GM19455 (cell line): ENCODE measurements around the gene PLXNB2.

Experiments used
- ATAC-seq: cut with Tn5 transposase; IDR thresholded peaks from one replicate; pipeline ENCODE4 v1.9.1; 2021; ENCODE audit not compliant: unreplicated experiment

Gene PLXNB2

DNA sequence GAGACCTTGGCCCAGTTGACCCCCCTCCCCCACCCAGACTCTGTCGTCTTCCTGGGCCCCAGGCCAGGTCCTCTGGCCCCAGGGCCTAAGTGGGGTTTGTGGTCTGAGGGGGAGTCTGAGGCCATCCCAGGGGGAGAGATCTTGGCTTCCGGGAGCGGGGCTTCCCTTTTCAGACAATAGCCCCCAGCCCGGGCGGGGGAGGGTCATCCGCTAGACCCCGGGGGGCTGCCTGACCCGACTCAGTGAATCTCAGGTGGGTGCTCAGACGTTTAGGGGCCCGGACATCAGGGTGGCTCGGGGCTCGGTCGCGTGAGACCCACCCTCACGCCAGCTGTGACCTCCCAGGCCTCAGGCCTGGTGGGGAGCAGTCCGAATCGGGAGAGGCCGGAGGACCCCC lies 37.9 kb downstream of the PLXNB2 start:
- no peak for ATAC-seq

DNA sequence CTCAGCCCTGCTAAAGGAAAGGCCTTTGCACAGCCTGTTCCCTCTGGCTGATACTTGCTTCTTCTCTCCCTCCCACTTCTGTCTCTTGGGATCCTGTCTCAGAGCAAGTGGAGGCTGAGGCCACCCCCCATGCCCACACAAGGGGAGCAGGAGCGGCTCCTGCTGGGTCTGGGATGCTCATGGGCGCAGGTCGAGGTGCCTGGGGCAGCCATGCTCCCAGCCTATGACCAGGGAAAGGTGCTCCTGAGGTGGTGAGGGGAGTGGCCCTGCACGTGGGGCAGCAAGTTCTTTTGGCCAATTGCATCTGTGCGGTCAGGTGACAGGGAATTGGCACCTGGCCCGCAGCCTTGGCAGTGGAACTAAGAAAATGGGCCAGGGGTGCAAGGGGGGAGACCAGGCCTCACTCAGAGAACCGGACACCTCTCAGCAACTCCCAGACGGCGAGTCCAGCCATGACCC lies 38.8 kb downstream of the PLXNB2 start:
- no peak for ATAC-seq

DNA sequence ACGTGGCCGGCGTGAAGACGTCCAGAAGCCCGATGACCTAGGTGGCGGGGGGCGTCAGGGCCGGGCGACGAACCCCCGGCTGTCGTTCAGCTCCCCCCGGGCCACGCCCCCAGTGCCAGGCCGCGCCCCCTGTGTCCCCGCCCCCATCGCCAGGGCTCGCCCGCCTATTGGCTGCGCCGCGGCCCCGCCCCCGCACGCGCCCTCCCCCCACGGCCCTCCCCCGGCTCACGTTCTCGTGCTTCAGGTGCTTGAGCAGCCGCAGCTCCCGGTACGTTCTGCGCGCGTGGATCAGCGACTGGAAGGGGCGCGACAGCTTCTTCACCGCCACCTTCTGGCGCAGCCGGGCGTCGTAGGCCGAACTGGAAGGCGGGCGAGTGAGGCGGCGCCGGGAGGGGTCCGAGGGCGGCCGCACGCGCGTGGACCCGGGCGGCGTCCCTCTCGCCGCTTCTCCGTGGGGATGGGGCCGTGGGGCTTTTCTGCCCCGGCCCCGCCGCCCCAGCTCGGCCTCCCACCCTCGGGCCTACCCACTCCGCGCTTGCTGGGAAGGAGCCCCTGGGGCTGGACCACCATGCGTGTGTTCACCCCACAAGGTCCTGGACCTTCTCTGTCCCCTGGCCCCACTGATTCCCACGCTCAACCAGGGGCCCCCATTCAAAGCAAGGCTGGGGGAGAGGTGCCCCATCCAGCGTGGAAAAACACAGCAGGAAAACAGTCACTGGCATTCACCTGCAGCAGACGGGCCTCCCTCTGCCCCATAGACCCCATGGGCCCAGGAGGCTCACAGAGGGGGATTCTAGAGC lies 39.7 kb downstream of the PLXNB2 start:
- no peak for ATAC-seq

DNA sequence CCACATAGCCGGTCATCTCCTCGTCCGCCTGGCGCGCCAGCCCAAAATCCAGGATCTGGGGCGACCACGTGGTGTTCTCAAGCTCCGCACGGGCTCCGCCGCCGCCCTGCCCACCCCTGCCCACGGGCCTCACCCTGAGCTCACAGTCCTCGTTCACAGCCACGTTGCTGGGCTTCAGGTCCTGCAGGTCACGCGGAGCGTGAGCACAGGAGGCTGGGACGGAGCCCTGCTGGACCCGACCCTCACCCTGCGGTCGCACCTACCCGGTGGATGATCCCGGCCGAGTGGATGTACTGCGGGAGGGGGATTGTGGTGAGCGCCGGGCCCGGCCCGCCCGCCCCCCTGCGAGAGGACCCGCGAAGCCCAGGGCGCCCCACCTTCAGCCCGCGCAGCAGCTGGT lies 40.5 kb downstream of the PLXNB2 start:
- ATAC-seq = no peak

DNA sequence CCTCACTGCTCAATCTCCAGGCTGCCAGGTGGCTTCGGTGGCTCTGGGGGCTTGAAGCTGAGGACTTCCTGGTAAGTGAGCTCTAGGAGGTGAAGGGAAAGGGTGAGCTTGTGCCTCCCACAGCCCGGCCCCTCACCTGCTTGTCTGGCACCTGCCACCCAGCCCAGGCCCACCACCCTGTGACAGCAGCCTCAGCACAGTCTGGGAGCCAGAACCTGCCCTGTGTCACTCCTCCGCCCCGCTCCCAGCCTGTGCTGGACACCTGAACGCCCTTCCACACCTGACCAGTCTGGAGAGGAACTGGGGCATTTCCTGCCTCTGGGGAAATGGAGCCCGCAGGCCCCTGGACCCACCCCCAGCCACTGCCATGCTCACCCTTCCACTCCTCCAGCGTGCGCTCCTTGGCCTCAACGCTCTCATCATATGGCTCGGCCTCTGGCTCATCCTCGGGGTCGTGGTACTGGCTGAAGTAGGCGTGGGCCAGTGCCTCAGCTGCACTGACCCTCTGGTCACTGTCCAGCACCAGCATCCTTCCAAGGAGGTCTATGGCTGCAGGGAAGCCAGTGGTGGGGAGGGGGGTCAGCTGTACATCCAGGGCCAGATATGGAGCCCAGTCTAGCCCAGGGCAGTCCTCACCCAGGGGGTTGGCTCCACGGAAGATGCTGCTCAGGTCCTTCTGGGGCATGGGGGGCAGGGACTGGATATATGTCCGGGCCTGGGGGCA lies 42.3 kb downstream of the PLXNB2 start:
- ATAC-seq = no peak

DNA sequence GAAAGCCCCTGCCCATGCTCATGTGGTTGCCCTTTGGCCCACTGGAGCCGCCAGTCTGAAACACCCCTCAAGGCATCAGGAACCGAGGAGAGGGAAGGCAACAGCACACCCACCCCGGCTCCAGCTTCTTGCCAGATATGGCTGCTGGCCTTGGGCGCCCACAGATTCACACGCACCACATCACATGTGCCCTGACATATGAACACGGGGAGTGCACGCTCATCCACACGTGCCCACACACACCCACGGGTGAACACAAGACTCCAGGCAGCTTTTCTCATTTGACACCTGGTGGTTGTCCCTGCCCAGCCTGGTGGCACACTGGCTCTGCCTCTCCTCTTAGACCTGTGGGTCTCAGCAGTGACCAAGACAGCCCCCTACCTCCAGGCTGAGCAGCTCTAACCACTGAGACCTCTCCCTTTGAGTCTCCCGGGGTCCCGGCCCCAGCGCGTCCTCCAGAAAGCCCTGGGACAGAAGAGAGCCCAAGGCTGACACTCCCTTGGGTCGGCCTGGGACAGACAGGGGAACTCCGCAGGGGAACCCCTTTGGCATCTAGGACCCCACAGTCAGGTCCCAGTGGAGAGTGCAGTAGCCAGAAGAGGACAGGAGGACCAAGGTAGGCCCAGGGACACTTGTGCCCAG lies 43.2 kb downstream of the PLXNB2 start:
- no peak for ATAC-seq

DNA sequence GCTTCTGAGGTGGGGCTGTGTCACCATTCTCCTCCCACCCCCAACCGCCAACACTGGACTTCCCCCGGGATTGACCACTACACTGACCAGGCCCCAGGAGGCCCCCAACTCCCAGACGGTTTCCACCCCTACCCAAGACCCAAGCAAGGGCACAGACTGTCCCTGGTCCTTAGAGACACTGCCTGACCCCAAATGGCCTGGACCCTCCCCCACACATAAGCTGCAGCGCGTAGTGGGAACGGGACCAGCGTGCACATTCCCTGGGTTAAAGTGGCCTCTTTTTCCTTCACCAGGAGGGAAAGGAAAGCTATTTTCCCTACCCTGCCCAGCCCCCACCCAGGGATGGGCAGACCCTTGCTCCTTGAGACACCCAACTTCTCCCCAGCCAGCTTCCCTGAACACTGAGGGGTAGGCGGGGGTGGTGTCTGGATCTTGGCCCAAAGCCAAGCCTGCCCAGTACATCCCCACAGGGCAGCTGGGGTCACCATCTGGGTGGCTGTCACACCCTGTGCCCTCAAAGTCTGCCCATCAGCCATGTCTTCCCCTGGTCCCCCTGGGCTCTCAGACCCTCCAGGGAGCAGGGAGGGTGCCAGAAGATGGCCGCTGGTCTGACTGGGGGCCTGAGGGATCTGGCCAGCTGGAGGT lies 44.4 kb downstream of the PLXNB2 start:
- ATAC-seq = no peak

DNA sequence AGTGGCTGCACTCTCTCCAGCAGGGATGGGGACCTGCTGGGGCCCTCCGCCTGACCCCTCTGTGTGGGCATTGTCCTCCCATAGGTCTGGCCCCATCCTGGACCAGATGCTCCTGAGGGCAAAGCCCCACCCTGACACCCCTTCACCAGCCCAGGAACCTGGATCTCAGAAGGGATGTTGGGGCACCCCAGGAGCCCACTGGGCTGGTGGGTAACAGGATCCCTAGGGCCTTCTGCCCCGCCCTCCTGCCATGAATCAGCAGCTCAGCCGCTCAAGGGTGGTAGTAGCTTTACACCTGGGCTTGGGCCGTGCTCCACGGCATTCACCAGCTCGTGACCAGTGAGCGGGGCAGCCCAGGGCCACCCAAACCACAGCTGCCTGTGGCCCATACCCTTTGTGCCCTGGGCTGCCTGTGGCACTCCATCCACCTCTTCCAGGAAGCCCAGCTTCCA lies 45.0 kb downstream of the PLXNB2 start:
- ATAC-seq = no peak

DNA sequence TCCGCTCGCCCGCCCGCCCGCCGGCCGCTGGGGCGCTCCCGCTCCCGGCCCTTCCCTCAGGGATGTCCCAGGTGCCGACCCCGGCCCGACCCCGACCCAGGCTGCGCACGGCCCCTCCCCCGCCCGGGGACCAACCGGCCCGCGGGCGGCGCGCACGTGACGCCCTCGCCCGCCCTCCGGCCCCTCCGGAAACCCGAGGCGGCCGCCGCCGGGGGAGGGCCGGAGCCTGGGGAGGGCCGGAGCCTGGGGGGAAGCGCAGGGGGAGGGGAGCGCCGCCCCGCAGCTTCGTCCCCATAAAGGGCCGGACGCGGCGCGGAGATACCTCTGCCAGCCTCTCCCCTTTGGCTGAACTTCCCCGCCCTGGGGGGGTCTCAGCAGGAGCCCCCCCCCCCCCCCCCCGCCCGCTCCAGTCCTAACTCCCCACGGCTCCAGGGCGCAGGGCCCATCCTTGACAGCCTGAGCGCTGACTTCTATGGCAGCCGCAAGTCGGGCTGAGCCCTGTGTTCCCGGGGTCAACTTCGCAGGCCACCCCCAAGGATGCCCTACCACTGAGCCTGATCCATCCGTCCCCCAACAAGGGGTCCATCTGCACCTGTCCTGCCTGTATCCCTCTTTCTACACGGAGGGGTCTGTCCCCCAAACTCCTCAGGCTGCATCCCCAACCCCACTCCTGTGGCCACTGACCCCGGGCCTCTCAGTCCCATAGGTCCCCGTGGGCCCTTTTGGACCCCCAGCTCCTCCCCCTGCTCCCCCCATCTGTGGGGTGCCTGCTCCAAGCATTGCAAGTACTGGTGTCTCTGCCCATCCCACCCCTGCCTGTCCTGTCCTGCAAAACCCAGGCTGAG lies 45.6 kb downstream of the PLXNB2 start, which contains the start of gene MAPK12:
Gene MAPK12, minus strand, starts transcription at position 69 of the 845 bp plus-strand sequence. CDS start 174 bp downstream, outside the sequence.
- ATAC-seq = no peak

DNA sequence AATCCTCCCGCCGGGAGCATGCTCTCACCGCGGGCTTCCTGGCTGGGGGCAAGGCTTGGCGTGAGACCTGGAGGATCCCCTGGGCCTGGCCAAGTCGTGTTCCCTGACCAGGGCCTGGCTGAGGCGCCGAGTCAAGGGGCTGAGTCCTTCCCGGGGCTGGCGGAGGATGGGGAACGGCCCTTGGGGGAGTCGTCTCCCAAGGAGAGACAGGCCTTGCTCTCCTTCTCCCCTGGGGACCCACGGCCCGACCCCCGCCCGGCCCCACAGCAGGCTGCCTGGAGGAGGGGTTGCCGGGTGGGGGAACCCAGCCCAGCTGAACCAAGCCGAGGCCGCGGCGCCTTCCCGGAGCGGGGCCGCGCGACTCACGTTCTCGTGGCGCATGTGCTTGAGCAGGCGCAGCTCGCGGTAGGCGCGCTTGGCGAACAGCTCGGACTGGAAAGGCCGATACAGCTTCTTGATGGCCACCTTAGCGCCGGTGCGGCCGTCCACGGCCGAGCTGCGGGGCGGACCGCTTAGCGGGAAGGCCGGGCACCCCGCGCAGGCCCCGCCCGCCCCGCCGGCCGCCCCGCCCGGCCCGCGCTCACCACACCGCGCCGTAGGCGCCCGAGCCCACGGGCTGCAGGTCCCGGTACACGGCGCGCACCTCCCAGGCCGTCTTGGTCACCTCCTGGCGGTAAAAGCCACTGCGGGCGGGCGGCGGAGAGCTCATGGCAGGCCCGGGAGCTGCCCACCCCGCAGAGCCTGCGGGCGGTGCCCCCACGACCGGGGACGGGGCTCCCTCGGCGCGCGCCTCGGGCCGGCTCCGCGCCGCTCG lies 46.4 kb downstream of the PLXNB2 start:
- no peak for ATAC-seq

DNA sequence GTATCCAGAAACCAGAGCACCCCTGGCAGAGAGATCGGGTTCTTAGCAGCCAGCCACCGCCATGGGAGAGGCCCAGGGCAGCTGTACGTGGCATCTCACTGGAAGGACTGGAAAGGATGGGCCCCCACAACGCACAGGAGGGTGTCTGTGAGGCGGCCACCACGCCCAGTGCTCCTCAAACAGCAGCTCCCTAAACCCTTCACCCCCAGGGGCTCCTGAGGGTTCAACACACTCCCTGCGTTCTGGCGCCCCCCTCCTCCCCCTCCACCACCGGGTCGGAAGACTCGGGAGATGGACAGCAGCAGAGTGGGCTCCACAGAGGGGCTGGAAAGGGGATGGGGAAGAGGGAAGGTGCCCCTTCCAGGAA lies 47.0 kb downstream of the PLXNB2 start:
- ATAC-seq = no peak

DNA sequence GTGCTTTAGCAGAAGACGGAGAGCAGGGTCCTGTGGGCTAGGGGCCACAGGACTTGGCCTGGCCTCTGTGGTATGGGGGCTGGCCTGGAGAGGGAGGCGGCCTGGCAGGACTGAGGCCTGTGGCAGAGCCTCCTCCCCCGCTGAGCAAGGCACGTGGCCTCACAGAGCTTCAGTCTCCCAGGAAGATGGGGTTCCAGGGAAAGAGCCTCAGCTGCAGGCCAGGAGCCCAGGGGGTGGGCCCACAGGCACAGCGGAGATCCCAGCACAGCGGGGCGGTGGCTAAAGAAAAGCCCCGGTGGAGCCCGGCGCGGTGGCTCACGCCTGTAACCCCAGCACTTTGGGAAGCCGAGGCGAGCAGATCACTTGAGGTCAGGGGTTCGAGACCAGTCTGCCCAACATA lies 48.1 kb downstream of the PLXNB2 start:
- ATAC-seq = no peak

DNA sequence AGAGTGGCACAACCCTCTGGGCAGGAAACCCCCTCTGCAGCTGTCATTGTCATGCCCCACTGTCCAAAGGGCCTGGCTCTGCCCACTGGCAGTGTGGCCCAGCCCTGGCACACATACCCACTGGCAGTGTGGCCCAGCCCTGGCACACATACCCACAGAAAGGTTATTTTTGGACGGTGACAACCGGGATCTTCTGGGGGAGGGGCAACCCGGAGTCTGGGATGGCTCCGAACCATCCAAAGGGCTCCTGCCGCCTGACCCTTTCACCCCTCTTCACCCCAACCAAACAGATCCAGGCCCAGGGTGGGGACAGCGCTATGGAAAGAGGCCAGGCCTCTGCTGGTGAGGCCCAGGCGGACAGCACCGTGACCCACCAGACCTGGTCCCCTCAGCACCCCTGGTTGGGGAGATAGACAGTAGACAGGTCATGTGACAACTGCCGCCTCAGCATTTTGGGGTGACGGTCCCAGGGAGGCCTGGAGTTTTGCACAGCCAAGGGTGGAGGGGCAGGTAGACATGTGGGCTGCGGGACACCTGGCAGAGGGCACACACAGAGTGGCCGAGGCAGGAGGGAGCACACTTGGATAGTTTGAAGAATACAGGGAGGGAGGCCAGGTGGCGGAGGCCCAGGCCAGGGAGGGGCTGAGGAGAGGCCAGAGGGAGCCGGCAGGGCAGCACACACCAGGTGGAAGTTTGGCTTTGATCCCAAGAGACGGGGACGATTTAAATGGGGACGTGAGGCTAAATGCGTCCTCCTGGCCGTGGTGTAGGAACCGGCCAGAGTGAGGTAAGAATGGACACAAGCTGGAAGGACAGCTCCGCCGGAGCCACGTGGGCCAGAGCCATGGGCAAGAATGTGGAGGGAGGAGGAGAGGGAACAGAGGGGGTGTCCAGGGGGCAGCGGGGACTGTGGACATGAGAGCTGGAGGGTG lies 48.8 kb downstream of the PLXNB2 start:
- ATAC-seq = no peak

DNA sequence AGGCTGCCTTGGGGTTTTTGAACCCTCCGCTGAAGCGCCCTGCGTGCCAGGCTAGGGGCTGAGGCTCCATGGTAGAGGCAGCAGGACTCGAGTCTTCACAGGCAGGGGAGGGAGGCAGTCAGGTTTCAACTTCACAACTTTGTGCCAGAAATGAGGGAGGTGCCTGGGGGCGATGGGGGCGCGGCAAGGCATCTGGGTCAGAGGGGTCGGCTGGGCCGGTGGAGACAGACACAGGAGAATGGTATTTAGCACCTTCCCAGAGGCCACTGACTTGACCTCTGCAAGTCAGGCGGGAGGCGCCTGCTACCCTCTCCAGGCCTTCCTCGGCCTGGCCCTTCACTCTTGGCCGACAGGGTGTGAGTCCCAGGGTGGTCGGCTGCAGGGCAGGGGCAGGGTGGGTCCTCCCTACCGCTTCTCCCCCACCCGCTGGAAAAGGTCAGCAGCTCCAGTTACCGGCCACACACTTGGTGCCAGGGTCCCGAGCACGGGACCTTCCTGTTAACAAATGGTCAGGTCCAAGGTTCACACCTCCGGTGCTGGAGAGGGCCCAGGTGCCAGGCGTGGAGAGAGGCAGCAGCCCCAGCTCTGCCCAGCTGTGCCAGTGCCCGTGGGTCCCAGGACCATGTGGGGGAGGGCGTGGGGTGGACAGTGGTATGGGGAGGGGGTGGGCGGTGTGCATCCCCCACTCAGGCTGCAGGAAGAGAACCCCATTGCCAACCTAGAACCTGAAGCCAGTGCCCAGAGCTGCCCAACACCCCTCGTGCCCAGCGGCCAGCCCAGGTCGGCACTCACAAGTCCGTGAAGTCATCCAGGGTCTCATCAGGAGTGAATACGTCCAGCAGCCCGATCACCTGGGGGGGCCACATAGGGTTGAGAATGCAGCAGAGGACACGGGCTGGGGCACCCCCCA lies 49.7 kb downstream of the PLXNB2 start:
- no peak for ATAC-seq

DNA sequence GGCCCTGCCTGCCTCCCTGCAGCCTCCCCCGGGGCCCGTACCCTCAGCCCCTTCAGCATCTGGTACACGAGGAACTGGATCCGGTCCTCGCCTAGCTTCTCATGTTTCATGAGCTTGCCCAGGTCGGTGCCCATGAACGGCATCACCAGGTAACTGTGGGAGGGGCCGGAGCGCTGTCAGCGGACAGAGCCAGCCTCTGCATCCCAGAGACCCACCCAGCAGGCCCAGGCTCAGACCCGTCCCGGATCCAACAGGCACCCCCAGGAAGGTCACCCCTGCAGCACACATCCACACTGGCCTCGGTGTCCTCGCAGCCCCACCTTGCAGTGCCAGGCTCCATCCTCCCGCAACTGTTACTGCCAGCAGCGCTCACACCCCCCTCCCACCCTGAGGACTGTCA lies 50.4 kb downstream of the PLXNB2 start:
- ATAC-seq = no peak

DNA sequence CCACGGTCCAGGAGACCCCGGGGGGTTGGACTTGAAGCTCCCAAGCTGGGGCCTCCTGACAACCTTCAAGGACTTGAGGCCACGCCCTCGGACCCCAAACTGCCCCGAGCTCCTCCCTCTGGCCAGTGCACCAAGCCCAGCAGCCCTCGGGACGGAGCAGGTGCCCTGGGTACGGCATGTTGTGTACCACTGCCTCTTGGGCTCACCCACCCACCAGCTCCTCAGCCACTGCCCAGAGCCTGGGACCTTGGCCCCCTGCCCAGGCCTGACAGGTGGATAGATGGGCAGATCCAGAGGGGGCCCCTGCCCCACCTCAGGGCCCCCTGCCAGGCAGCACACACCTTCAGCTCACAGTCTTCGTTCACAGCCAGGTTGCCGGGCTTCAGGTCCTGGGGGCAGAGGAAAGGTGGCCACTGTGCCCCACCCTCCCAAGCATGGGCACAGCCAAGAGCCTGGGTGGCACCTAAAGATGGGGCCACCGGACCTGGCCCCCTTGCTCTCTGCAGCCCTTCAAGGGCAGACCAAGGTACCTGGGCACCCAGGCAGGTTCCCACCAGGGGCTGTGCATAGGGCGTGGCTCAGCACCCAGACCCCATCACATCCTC lies 51.1 kb downstream of the PLXNB2 start:
- ATAC-seq = no peak

DNA sequence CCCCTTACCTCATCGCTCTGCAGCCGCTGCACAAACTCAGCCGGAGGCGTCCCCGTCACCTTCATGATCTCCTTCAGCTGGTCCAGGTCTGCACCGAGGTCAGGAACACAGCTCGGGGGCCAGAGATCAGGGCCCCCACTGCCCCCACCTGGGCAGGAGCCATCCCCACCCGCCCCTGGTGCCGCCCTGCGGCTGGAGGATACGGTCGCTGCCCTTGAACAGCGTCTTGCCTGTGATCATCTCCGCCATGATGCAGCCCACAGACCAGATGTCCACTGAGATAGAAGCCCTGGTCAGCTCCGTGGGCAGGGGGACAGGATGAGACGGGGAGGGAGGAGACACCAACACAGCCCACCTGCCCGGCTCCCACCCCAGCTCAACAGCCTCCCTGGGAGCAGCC lies 51.8 kb downstream of the PLXNB2 start:
- no peak for ATAC-seq
